Neural crest cell (in vitro differentiated cells): Measurements from ENCODE around the gene NRDE2. TPM values are rescaled to one million over a fixed set of nuclear protein-coding genes. Genes with fewer than 3 reads are reported as not detected.
A peak's percentile ranks its signal among the peaks of the same experiment; 100 is the strongest.

Experiments
- DNase-seq: peaks from one replicate; pipeline ENCODE4 v3.0.0; 2021; ENCODE audit warnings: low read depth, mixed read lengths, low spot score
- H3K27ac Mint-ChIP-seq: one replicate; pipeline ENCODE4 v1.8.0; 2021; ENCODE audit warnings: mild to moderate bottlenecking, mixed read lengths; ENCODE audit not compliant: unreplicated experiment
- H3K27me3 Mint-ChIP-seq: 2 replicates; pipeline ENCODE4 v1.8.0; 2021; ENCODE audit warnings: low read depth, mild to moderate bottlenecking, mixed read lengths
- H3K36me3 Mint-ChIP-seq: 2 replicates; pipeline ENCODE4 v1.8.0; 2021; ENCODE audit warnings: low read depth, mild to moderate bottlenecking, mixed read lengths
- H3K4me1 Mint-ChIP-seq: 2 replicates; pipeline ENCODE4 v1.8.0; 2021; ENCODE audit warnings: mixed read lengths
- H3K4me3 Mint-ChIP-seq: one replicate; pipeline ENCODE4 v1.8.0; 2021; ENCODE audit warnings: mild to moderate bottlenecking, mixed read lengths
- H3K9me3 Mint-ChIP-seq: 2 replicates; pipeline ENCODE4 v1.8.0; 2021; ENCODE audit warnings: mixed read lengths
- total RNA-seq: library from RNA; stranded (reverse); gene quantifications from 2 replicates; pipeline ENCODE4 v1.2.1, GENCODE V29; 2021
- TF ChIP-seq, protein P1 (sequence below): fragments of 200-600 bp; sonication (generic); conservative IDR thresholded peaks from 2 replicates; pipeline ENCODE4 v1.5.0; 2021; ENCODE audit warnings: antibody characterized with exemption, mild to moderate bottlenecking

Gene NRDE2
- total RNA-seq, 1 donor from 2014 or later, result 24.5 TPM

DNA sequence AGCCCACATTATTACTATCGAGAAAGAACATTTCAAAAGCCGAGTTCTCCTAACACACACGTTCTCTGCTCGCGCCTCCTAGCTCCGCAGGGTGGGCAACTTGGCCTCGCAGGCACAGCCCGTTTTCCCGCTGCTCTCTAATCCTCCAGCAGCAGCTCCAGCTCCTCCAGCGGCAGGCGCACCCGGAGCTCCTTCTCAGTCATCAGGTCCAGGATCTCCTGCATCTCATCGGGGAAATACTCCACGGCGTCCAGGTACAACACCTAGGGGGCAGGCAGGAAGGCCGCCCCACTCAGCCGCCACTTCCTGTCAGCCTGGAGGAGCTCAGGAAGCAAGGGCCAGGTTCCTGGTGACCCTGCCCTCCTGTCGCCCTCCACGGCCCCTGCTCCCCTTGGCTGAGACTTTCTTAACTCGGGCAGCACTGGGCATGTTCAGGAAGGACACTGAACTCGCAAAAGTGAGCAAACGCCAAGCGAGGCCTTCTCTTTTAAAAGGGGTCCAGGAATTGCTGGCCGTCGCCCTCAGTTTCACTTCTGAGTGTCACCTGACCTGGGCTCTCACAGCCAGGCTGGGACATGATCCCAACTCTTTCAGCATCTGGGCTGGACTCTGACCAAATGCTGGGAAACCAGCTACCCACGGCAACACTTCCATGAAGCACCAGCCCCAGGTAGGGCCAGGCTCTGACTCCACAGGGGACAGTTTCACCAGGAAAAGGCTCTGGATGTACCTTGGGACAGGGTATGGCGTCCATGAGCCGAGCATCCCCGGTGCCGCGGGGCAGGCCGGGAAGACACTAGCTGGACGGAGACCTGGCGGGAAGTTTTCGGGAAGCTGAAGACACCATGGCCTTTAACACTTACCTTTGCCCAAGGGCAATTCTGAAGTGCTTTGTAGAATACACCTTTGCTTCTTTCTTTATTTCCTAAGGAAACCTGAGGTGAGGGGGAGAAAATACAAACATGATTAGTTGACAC, 53.3 kb downstream of the NRDE2 start:
- no peaks in the 10 kb centered on the region for H3K9me3 Mint-ChIP-seq

GRCh38 chr14:90277581-90278198, 54.1 kb downstream of the NRDE2 start:
- H3K9me3 Mint-ChIP-seq, result no peaks in the 10 kb centered on the region
- TF ChIP-seq, protein P1, sequence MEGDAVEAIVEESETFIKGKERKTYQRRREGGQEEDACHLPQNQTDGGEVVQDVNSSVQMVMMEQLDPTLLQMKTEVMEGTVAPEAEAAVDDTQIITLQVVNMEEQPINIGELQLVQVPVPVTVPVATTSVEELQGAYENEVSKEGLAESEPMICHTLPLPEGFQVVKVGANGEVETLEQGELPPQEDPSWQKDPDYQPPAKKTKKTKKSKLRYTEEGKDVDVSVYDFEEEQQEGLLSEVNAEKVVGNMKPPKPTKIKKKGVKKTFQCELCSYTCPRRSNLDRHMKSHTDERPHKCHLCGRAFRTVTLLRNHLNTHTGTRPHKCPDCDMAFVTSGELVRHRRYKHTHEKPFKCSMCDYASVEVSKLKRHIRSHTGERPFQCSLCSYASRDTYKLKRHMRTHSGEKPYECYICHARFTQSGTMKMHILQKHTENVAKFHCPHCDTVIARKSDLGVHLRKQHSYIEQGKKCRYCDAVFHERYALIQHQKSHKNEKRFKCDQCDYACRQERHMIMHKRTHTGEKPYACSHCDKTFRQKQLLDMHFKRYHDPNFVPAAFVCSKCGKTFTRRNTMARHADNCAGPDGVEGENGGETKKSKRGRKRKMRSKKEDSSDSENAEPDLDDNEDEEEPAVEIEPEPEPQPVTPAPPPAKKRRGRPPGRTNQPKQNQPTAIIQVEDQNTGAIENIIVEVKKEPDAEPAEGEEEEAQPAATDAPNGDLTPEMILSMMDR, result no peak
- H3K4me3 Mint-ChIP-seq, result no peak overlapping the region
- peaks cover 2% of the 10 kb centered on the region for H3K36me3 Mint-ChIP-seq
- no peak for DNase-seq
- no peaks in the 10 kb centered on the region for H3K27me3 Mint-ChIP-seq
- H3K4me1 Mint-ChIP-seq, result no peaks in the 10 kb centered on the region
- no peak overlapping the region for H3K27ac Mint-ChIP-seq

More for the DNA sequence above, 53.3 kb downstream of the NRDE2 start:
- no peaks in the 10 kb centered on the region for H3K4me1 Mint-ChIP-seq
- peak overlapping the region; percentile 67 for H3K27ac Mint-ChIP-seq
- H3K4me3 Mint-ChIP-seq, result no peak overlapping the region
- H3K36me3 Mint-ChIP-seq, result no peaks in the 10 kb centered on the region
- TF ChIP-seq, protein P1, result no peak
- H3K27me3 Mint-ChIP-seq, result no peaks in the 10 kb centered on the region
- DNase-seq, result no peak

DNA sequence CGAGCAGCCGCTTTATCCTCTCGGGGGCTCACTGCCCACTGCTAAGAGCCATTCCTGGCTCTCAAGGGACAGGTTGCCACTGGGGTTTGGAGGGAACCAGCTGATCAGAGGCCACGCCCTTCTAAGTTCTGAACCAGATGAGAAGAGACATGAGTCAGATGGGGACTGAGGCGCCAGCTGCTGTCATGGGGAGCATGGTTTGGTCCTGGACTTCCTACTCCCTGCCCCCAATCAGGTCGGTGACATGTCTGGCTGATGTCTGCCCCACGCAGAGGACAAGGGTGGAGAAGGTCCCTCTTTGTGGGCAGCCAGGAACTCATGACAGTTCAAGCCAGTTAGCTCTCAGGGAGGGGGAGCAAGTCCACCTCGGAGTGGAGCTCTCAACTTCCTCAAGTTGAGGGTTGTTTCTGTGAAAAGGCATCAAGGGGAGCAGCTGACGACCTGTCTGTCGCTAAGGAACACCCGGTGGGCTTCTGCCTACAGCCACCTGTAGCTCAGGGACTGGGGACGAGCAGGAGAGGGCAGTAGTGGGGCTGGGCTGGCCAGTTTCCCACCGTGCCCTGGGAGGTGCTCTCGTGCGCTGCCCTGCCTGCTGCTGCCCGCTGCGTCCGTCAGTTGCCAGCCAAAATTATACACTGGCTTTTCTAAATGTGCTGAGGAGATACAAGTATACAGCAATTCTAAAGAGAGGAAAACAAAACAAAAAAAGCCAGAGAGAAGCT, 54.9 kb downstream of the NRDE2 start:
- Mint-ChIP-seq H3K27me3 (no peaks in the 10 kb centered on the region), H3K27ac (peak overlapping the region; percentile 28), H3K4me1 (no peaks in the 10 kb centered on the region), H3K9me3 (no peaks in the 10 kb centered on the region), H3K36me3 (peaks cover 2% of the 10 kb centered on the region), H3K4me3 (no peak overlapping the region)
- TF ChIP-seq, protein P1, result no peak
- DNase-seq, result no peak

GRCh38 chr14:90275820-90276219, 55.9 kb downstream of the NRDE2 start:
- no peak for DNase-seq
- H3K27ac Mint-ChIP-seq, result no peak overlapping the region
- H3K9me3 Mint-ChIP-seq, result no peaks in the 10 kb centered on the region
- H3K4me3 Mint-ChIP-seq, result no peak overlapping the region
- H3K36me3 Mint-ChIP-seq, result peaks cover 2% of the 10 kb centered on the region
- TF ChIP-seq, protein P1, result no peak
- H3K4me1 Mint-ChIP-seq, result no peaks in the 10 kb centered on the region
- no peaks in the 10 kb centered on the region for H3K27me3 Mint-ChIP-seq

DNA sequence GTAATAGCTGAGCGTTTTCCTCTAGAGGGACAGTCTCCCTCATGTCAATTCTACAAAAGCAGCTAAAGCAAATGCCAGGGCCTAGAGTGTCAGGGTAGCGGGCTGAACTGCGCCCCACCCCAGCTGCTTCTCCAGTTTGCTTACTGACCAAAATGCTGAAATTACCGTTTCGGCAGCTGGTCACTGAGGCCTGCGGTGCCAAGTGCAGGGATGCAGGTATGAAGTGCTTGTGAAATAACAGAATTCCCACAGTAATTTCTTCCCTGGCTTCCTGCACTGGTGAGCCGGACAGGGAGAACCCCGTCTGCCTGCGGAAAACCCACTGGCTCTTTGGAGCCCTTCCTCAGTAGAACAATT, 56.3 kb downstream of the NRDE2 start:
- Mint-ChIP-seq H3K36me3 (peaks cover 2% of the 10 kb centered on the region), H3K9me3 (no peaks in the 10 kb centered on the region), H3K27ac (no peak overlapping the region), H3K4me3 (no peak overlapping the region), H3K27me3 (no peaks in the 10 kb centered on the region), H3K4me1 (no peaks in the 10 kb centered on the region)
- TF ChIP-seq, protein P1, result no peak
- no peak for DNase-seq
